Activated effector memory CD4-positive, alpha-beta T cell treated with anti-CD3 and anti-CD28 coated beads, Interleukin-2, amount 50 U/mL, for 16 hours (primary cell): ENCODE data around the gene SLC8A2.
A peak's percentile ranks its signal among the peaks of the same experiment; 100 is the strongest.
"Not testable (repeated sequence)": the region's sequence is repeated elsewhere in the genome, so short reads cannot be mapped to it uniquely, and the experiment has no call there.

ENCODE experiments used
- DNase-seq: peaks from one replicate; pipeline ENCODE4 v3.0.0-alpha.2; 2020

Gene SLC8A2

DNA sequence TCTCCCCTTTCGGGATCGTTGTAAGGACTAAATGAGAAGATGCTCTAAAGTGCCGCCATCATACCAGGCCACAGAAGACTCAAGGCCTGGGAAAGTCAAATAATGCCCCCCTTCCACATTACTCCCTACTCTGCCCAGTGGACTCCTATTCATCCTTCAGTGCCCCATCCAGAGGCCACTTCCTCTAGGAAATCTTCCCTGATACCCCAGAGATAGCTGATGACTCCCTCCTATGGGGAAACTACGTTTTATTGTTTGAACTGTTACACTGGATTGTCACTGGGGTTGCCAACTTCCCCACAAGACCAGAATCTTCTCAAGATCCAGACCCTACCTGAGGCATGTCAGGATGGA, 66.5 kb downstream of the SLC8A2 start:
- no peak for DNase-seq

DNA sequence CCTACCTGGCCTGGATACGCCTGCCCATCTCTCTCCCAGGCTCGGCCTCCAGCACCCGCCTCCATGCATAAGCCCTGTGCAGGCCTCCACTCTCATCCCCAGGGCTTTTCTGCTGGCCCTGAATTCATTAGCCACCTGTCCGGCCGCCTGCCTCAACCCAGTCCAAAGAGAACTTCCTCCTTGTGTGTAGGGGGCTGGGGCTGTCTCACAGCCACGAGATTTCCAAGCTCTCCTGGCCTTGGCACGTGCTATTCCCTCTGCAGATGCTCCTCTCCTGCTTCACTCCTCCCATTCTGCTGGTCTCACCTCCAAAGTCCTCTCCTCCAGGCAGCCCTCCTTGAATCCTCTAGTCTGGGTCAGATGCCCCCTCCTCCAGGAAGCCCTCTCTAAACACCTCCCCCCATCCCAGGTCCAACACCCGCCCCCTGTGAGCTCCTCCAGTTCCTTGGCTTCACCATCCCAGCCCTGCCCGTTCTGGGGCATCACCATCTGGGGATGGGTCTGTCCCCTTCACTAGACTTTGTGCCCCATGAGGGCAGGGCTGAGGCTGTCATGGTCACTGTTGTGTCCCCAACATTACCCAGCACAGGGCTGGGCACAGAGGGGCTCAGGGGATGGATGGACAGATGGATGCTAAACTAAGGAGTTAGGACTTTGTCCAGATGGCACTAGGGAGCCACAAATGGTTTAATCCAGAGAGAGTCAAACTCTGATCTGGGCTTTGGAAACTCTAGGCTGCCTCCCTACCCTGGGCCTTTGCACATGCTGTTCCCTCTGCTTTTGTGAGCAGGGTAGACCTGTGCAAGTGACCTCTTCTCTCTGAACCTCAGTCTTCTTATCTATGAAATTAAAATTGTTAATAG, 67.1 kb downstream of the SLC8A2 start:
- no peak for DNase-seq

DNA sequence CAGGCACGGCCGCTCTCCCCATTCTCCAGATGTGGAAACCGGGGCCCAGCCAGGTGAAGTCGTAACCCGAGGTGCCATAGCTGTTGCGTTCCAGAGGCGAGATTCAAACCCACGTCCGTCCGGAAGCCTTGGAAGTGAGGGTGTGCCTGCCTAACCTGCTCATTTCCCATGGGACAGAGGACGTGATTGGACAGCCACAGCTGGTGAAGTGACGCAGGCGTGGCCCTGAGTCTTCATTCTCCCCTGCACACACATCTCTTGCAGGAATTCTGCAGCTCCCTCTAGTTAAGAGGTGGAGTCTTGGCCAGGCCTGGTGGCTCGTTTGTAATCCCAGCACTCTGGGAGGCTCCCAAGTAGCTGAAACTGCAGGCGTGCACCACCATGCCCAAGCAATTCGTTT, 69.2 kb downstream of the SLC8A2 start:
- DNase-seq = no peak

DNA sequence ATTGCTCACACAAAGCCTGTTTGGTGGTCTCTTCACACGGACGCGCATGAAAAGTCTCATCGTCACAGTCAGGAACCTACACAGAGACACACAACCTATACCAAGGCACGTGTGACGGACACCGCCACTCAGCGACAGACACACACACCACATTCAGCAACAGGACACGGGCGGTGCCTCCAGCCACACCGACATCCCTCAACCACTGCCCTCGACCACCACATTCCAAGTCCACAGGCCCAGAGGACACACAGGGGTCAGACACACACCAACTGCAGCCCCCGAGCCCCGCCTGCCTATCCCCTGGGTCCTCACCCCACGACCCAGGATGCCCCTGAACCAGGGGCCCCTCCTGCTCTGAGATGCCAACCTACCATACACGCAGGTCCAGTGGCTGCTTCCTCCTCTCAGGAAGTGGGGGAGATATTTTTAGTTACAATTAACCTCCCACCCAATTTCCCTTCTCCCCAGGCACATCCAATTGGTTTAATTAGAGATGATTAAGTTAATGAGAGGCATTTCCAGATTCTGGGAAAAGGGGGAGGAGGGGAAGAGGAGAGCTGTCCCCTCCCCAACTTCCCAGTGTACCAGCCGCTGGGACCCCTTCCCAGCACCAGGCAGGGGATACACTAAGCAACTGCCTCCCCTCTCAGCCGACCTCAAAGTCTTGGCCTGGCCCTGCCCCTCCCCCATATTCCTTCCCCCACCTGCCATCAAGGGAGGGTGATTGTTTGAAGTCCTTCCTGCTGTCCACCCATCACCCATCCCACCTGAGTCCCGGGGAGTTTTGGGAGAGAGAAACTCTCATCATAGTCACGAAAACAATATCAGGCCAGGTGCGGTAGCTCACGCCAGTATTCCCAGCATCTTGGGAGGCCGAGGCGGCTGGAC, 72.7 kb downstream of the SLC8A2 start:
- DNase-seq = no peak

DNA sequence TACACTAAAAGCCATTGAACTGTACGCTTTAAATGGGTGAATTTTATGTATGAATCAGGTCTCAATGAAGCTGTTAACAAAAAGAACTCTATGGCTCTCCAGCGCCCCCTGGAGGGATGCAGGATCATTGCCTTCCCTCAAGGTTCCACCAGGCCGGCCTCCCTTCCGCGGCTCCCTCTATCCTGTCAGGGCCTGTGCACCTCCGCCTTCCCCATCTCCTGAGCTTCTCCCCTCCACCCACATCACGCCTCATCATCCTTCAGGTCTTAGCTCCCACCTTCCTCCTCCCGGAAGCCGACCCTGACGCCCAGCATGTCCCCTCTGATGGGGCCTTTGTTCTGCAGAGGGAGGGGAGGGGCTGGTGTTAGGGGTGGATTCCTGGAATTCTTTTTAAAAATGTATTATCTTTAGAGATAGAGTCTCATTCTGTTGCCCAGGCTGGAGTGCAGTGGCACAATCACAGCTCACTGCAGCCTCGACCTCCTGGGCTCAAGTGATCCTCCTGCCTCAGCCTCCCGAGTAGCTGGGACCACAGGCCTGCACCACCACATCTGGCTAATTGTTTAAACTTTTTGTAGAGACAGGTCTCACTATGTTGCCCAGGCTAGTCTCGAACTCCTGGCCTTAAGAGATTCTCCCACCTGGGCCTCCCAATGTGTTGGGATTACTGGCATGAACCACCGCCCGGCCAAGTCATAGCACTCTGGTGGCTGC, 80.0 kb downstream of the SLC8A2 start:
- peak; percentile 92 for DNase-seq

DNA sequence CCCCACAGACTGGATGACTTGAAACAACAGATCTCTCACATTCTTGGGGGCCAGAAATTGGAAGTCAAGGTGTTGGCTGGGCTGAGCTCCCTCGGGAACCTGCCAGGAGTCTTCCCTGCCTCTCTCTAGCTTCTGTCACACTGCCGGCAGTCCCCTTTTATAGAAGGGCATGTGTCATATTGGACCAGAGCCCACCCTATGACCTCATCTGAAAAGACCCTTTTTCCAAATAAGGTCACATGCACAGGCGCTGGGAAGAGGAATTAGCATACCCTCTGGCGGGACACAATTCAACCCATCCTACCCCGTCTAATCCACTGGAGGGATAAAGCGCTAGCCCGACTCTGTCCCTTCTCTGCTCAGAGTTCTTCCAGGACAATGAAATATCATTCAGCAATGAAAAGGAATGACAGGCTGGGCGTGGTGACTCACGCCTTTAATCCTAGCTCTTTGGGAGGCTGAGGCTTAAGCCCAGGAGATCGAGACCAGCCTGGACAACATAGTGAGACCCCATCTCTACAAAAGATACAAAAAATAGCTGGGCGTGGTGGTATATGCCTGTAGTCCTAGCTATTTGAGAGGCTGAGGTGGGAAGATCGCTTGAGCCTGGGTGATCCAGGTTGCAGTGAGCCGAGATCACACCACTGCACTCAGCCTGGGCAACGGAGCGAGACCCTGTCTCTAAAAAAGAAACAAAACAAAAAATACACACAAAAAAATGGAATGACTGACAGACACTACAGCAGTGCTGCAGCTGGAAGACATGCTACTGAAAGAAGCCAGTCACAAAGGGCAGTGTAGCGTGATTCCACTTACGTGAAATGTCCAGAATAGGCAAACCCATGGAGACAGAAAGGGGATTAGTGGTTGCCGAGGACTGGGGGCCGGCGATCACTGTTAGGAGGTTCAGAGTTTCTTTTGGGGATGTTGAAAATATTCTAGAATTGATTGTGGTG, 80.9 kb downstream of the SLC8A2 start:
- no peak for DNase-seq

DNA sequence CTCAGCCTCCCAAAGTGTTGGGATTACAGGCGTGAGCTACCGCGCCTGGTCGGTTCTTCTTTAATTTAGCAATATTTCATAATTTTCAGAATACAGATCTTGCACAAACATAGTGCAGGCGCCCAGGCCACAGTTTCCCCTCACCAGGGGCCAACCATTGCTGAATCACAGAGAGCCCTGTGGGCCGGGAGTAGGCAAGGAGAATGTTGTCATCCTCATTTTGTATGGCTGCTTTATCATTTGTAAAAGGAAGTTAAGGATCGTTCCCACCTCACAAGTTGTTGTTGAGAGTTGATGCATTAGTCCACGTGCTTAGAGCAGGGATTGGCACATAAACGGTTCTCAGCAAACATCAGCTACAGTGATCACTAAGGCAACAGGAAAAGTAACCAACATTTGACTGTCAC, 82.5 kb downstream of the SLC8A2 start:
- DNase-seq = no peak

DNA sequence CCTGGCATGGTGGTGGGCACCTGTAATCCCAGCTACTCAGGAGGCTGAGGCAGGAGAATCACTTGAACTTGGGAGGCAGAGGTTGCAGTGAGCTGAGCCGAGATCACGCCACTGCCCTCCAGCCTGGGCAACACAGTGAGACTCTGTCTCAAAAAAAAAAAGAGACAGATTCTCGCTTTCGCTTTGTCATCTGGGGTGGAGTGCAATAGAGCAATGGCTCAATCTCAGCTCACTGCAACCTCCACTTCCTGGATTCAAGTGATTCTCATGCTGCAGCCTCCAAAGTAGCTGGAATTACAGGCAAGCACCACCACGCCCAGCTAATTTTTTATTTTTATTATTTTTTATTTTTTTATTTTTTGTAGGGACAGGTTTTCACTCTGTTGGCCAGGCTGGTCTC, 83.0 kb downstream of the SLC8A2 start:
- not testable (repeated sequence) for DNase-seq

DNA sequence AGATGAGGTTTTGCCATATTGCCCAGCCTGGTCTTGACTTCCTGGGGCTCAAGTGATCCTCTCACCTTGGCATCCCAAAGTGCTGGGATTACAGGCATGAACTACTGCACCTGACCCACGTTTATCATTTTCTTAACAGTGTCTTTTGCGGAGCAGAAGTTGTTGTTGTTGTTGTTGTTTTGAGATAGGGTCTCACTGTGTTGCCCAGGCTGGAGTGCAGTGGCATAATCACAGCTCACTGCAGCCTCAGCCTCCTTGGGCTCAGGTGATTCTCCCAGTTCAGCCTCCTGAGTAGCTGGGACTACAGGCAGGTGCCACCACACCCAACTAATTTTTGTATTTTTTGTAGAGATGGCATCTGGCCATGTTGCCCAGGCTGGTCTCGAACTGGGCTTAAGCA, 84.1 kb downstream of the SLC8A2 start:
- DNase-seq = not testable (repeated sequence)

DNA sequence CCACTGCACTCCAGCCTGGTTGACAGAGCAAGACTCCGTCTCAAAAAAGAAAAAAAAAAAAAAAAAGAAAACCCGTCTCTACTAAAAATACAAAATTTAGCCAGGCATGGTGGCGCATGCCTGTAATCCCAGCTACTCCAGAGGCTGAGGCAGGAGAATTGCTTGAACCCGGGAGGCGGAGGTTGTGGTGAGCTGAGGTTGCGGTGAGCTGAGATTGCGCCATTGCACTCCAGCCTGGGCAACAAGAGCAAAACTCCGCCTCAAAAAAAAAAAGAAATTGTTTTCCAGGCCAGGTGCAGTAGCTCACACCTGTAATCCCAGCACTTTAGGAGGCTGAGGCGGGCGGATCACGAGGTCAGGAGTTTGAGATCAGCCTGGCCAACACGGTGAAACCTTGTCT, 85.1 kb downstream of the SLC8A2 start:
- not testable (repeated sequence) for DNase-seq

DNA sequence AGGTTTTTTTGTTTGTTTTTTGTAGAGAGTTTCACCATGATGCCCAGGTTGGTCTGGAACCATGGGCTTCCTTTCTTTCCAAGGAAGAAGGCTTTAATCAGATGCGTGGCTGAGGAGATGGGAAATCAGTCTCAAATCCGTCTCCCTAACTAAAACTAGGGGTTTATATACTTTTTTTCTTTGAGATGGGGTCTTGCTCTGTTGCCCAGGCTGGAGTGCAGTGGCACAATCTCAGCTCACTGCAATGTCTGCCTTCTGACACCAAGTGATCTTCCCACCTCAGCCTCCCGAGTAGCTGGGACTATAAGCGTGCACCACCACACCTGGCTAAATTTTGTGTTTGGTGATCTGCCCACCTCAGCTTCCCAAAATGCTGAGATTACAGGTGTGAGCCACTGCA, 87.2 kb downstream of the SLC8A2 start:
- not testable (repeated sequence) for DNase-seq

DNA sequence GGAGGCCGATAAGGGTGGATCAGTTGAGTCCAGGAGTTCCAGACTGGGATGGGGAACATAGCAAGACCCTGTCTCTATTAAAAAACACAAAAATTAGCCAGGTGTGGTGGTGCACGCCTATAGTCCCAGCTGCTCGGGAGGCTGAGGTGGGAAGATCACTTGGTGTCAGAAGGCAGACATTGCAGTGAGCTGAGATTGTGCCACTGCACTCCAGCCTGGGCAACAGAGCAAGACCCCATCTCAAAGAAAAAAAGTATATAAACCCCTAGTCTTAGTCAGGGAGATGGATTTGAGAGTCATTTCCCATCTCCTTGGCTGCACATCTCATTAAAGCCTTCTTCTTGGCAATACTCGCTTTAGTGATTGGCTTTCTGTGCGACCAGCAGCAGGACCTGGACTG, 87.8 kb downstream of the SLC8A2 start:
- DNase-seq = not testable (repeated sequence)

DNA sequence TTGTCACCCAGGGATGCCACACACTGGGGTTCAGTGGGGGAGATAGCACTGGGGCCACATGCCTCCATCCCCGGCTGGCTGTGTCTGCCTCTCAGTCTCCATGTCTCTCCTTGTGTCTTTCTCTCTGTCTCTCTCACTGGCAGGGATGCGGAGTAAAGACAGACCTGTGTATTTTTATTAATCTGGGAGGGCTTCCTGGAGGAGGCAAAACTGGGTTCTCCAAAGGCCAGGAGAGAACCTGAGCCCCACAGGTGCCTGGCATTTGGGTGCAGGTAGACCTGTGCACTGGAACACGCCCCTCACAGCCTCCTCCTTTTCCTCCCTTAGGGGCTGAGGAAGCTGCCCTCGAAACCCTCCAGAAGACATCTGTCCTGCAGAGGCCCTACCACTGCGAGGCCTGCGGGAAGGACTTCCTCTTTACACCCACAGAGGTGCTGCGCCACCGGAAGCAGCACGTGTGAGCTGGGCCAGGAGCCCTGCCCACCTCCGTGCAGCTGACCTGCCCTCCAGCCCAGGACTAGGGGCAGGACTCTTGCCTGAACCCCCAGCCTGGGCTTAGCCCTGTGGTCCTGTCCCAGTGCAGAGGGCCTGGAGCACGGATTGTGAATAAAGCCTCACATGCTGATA, 89.9 kb downstream of the SLC8A2 start:
- no peak for DNase-seq

DNA sequence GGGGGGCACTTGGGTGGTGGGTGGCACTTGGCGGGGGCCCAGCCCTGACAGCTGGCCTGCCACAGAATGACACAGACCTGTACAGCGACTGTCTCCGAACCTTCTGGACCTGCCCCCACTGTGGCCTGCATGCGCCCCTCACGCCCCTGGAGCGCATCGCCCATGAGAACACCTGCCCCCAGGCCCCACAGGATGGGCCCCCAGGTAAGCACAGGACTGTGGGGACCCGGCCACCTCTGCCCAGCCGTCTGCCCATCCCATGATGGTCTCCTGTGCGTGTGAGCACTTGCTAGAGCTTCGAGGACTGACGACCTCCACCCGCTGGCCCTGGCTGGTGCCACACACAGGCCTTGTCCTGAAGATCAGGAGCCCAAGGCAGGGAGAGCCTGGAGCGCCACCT, 90.6 kb downstream of the SLC8A2 start:
- no peak for DNase-seq

DNA sequence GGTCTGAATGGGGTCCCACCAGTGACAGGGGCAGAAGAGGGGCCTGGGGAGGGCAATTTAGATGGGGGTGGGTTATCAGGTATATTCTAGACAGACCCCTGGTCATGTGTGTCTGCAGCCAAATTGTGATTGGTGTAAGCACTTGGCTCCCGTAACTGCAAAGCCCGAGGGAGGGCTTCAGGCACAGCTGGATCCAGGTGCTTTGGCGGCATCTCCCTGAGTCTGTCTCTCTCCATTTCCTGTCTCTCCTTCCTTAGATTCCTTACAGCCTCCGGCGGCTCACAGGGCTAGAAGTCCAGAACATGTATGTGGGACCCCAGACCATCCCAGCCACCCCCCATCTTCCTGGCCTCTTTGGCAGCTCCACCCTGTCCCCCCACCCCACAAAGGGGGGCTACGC, 91.1 kb downstream of the SLC8A2 start:
- DNase-seq = no peak

DNA sequence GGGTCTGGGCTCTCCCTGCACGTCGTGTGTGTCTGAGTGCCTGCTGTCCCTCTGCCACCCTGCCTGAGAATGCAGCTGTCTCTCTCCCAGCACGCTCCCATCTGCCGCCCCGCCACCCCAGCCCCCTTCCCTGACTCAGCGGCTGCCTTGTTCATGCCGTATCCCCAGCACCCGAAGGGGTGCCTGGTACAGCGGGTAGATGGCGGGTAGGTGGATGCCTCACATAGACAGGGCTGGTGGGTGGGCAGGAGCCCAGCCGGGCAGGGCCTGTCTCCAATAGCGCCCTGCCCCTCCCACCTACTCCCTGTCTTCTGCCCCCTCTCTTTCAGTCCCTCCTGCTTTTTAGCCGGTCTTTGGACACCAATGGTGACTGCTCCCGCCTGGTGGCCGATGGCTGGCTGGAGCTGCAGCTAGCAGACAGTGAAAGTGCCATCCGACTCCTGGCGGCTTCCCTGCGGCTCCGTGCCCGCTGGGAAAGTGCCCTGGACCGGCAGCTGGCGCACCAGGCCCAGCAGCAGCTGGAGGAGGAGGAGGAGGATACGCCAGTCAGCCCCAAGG, 92.2 kb downstream of the SLC8A2 start:
- no peak for DNase-seq

DNA sequence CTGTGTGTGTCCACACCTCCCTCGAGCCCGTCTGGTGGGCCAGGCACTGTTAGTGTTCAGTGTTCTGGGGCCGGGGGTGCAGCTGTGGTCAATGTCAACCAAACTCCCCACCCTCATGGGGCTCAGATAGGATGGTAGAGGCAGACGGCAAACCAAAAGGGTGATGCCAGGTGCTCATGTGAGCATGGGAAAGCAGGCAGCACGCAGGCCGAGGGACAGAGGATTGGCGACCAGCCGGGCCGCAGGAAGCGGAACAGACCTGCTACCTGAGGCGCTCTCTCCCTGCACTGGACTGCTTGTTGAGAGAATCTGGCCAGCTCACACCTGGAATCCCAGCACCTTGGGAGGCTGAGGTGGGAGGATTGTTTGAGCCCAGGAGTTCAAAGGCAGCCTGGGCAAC, 93.4 kb downstream of the SLC8A2 start:
- no peak for DNase-seq
